Germinal center (tissue), 1 donor: Measurements from ENCODE around the gene WBP1L.
"Not testable (repeated sequence)": the region's sequence is repeated elsewhere in the genome, so short reads cannot be mapped to it uniquely, and the experiment has no call there.

Source experiments
- DNase-seq: peaks from one replicate; pipeline ENCODE4 v3.0.0; 2012; ENCODE audit warnings: mixed read lengths, low spot score

The WBP1L gene

GRCh38 chr10:102743588-102744373, at the start of gene WBP1L:
Gene WBP1L (plus strand): TSS chr10:102743948. CDS start chr10:102744054, 106 bp downstream.
- DNase-seq = peak; percentile 97

- not testable (repeated sequence) for DNase-seq
These were observed 48.3 kb upstream of the WBP1L start for GRCh38 chr10:102695401-102695800.

DNA sequence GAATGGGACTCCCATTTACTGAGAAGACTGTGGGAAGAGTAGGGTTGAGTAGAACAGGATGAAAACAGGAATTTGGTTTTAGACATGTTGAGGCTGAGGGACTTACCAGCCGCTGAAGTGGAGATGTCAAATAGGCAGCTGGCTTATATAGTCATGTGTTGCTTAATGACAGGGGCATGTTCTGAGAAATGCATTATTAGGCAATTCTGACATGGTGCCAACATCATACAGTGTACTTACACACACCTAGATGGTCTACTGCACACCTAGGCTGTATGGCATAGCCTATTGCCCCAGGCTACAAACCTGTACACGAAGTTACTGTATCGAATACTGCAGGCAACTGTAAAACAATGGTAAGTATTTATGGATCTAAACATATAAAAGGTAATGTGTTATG, 47.0 kb upstream of the WBP1L start:
- no peak for DNase-seq

- no peak for DNase-seq
These were observed 44.9 kb upstream of the WBP1L start for GRCh38 chr10:102698894-102699293.

- no peak for DNase-seq
These were observed 42.5 kb upstream of the WBP1L start for GRCh38 chr10:102701272-102701671.

DNA sequence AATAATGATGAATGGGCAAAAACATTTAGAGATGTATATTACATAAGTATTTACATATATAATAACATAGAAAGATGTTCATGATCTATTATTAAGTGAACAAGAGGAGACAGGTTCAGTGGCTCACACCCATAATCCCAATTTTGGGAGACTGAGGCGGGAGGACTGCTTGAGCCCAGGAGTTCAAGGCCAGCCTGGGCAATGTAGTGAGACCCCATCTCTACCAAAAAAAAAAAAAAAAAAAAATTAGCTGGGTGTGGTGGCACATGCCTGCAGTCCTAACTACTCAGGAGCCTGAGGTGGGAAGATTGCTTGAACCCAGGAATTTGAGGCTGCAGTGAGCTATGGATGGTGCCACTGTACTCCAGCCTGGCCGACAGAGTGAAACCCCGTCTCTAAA, 42.0 kb upstream of the WBP1L start:
- no peak for DNase-seq

DNA sequence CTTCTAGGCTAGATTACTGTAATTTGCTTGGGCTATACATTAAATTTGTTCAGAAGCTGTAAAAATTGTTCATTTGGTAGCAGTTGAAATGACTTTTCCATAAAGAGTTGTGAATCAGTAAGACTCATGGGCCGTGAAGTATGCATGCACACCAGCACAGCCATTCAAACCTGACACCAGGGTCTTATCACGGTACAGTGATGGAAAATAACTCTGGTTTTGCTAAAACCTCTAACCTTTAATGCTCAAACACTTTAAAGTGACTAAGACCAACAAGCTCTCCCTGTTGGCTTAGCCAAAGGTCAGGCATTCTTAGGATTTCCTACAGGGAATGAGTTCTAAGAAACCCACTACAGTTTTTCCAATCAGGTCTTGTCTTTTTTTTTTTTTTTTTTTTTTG, 41.0 kb upstream of the WBP1L start:
- DNase-seq = no peak

- DNase-seq = no peak
These were observed 38.8 kb upstream of the WBP1L start for GRCh38 chr10:102704915-102705314.

- no peak for DNase-seq
These were observed 38.2 kb upstream of the WBP1L start for GRCh38 chr10:102705531-102705930.

DNA sequence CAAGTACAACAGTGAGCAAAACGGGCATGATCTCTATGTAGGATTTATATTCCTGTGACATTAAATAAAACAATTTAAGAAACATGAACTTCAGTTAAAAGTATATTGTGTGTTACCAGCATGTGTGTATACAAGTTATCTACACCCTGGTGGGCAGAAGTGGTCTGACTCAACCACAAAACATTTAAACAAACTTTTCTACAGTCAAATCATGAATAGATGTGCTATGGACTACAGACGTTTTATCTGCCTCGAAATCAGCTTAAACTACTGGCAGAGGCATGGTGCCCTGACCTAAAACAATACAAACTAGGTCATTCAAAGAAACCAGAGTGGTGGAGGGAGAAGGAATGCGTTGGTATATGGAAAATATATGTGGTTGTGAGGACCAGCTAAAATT, 33.1 kb upstream of the WBP1L start:
- DNase-seq = no peak

DNA sequence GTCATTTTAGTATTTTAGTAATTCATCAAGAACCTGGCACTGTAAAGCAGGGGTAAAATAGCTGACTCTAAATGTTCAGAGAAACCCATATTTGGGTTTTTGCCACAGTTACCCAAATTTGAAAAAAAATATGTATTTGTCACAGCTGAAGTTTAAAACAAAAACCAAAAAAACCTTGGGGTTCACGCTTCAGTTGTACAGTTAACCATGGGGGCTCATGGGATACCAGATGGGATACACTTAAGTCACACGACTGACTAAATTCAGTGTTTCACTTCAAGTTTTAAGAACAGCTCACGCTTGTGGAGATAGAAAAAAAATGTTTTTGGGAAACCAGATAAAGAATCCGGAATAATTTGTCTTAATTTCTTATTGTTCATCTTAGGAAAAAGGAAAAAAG, 31.7 kb upstream of the WBP1L start:
- DNase-seq = peak; percentile 38

DNA sequence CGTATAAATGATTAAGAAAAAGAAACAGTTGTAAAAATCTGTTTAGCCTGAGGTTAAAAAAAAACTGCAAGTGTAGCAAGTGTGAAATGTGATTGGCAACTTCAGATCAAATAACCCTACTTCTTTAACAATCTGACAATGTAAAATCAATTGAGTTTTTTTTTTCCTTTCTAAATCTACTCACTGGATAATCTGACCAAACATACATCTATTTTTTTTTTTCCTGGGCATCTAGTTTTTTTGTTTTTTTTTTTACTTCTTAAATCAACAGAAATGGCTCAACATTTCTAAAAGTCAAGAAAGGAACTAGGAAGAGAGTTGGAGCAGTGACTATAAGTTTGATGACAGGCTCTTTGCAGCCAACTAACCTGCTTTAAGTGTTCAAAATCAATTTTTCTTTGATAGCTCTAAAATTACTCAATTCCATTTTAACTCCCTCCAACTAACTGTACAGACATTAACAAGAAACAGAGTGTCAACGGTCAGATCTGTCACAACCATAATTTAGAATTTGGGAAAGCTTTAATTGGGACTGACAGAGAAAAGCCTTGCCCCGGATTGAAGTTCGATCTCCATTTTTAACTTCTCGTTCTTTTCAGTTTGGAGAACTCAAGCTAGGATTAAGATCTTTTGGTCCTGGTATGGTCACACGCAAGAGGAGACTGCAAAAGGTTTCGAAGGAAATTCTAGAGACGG, 30.8 kb upstream of the WBP1L start:
- DNase-seq = no peak

GRCh38 chr10:102713539-102713813, 30.3 kb upstream of the WBP1L start:
- no peak for DNase-seq

GRCh38 chr10:102713814-102714620, 29.7 kb upstream of the WBP1L start, which contains the start of gene ARL3:
Gene ARL3 (minus strand): TSS chr10:102714397. CDS start chr10:102714275, 122 bp downstream.
- DNase-seq = peak; percentile 96

DNA sequence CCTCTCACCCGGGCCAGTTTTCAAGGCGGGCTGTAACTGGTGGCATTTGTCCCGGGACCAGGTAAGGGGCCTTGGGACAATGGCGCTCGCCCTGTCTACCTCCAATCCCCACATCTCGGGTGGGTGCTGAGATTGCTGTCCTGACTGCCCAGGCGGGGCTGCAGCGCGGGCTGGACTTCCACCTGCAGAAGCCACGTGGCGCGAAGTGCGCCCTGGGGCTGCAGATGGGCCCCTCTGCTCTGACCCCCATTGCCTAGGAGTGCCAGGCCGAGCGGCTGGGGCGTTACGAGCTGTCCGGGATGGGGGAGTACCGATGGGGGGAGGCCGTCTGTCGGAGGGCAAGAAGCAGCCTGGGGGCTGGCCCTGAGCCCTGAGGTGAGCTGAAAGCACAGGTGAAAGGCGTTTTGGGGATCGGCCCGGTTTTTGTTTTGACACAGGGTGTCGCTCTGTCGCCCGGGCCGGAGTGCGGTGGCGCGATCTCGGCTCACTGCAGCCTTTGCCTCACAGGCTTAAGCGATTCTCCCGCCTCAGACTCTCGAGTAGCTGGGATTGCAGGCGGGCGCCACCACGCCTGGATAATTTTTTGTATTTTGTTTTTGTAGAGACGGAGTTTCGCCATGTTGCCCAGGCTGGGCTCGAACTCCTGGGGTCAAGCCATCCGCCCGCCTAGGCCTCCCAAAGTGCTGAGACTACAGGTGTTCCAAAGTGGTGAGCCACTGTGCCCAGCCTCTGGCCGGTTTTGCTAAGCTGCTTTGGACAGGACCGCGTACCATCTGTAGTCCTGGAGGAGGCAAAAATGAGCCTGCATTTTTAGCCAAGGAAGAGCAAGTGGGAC, 28.9 kb upstream of the WBP1L start, which contains the start of gene SFXN2:
Gene SFXN2, plus strand, starts transcription at position 16 of the 835 bp plus-strand sequence. CDS start 12,001 bp downstream, outside the sequence.
- DNase-seq = peak; percentile 47

DNA sequence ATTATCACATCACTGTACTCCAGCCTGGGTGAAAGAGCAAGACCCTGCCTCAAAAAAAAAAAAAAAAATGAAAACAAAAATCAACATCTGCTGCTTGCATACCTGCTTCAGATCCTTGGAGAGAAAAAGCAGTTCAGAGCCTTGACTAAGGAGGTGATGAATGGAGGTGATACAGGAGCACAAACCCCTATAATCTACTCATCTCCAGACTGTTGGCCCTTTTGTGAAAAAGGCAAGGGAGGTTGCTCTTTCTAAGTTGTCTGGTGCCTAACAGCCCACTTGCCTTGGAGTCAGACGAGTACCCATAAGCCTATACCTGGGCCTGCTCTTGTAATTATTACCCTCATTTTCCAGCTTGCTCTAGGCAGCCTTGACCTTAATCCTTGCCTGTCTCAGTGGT, 27.9 kb upstream of the WBP1L start:
- no peak for DNase-seq

- not testable (repeated sequence) for DNase-seq
These were observed 26.7 kb upstream of the WBP1L start for GRCh38 chr10:102716900-102717565.

- no peak for DNase-seq
These were observed 25.5 kb upstream of the WBP1L start for GRCh38 chr10:102718220-102718619.

DNA sequence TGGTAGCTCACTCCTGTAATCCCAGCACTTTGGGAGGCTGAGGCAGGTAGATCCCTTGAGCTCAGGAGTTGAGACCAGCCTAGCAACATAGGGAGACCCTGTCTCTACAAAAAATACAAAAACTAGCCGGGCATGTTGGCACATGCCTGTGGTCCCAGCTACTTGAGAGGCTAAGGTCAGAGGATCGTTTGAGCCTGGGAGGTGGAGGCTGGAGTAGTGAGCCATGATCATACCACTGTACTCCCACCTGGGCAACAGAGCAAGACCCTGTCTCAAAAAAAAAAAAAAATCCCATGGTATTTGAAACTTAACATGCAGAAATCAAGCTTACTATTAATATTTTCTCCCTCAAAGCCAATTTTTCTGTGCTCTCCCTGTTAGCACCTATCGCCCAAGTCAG, 23.4 kb upstream of the WBP1L start:
- DNase-seq = no peak

- no peak for DNase-seq
These were observed 22.9 kb upstream of the WBP1L start for GRCh38 chr10:102720775-102721301.

DNA sequence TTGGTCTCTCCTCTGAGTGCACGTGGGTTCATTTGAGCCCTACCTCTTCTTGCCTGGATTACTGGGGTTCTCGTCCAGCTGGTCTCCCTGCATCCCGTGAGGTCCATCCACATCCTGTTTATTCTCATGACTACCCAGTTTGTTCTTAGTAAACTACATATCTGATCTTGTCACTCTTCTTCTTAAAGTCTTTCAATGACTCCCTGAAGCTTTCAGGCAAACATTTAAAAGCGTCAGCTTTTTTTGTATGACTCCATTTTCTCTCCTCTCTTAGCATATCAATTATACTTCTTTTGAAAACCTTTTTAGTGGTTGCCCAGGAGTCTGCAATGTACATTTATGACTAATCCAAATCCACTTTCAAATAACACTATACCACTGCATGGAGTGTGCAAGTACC, 21.8 kb upstream of the WBP1L start:
- no peak for DNase-seq
